GM21526 (cell line): ENCODE measurements around the gene TRAK2.
A peak's percentile ranks its signal among the peaks of the same experiment; 100 is the strongest.
"Not testable (repeated sequence)": the region's sequence is repeated elsewhere in the genome, so short reads cannot be mapped to it uniquely, and the experiment has no call there.

ENCODE experiments used
- ATAC-seq: cut with Tn5 transposase; IDR thresholded peaks from one replicate; pipeline ENCODE4 v1.9.1; 2021; ENCODE audit warnings: moderate library complexity; ENCODE audit not compliant: unreplicated experiment, low FRiP score

Gene TRAK2

DNA sequence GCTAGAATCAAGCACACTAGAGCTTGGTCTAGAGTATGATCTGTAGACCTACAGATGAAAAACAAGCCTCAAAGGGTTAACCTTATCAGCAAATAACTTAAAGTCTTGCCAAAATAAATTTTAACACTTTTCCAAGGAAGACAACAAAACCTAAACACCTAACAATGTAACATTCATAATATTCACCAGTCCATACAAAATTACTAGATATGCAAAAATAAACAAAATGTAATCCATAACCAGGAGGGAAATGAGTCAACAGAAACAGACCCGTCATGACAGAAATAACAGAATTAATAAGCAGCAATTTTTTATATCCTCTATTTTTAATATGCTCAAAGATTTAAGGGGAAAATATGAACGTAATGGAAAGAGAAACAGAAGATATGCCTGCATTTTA, 36.1 kb downstream of the TRAK2 start:
- ATAC-seq = no peak

GRCh38 chr2:201414099-201415023, 36.9 kb downstream of the TRAK2 start:
- ATAC-seq = peak; percentile 77

GRCh38 chr2:201413552-201413951, 37.7 kb downstream of the TRAK2 start:
- no peak for ATAC-seq

- ATAC-seq = no peak
Observed at GRCh38 chr2:201413143-201413542, 38.1 kb downstream of the TRAK2 start.

- ATAC-seq = no peak
Observed at GRCh38 chr2:201411421-201411820, 39.8 kb downstream of the TRAK2 start.

GRCh38 chr2:201408931-201409330, 42.3 kb downstream of the TRAK2 start:
- no peak for ATAC-seq

DNA sequence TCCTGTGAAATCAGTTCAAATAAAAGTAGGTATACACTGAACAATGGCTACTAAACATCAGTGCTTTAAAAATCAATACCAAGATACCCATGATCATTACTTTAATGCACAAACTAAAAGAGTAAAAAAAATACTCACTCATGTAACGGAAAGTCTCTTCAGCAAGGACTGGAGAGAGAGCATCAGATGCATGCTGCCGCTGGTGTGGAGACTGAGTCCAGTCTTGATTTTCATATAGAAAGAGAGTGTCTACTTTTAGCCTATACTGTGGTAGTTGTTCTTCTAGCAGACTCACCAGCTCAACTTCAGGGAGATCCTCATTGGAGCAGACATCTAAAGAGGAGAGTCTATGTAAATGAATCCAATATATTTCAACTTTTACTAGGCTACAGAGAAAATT, 44.0 kb downstream of the TRAK2 start:
- ATAC-seq = no peak

DNA sequence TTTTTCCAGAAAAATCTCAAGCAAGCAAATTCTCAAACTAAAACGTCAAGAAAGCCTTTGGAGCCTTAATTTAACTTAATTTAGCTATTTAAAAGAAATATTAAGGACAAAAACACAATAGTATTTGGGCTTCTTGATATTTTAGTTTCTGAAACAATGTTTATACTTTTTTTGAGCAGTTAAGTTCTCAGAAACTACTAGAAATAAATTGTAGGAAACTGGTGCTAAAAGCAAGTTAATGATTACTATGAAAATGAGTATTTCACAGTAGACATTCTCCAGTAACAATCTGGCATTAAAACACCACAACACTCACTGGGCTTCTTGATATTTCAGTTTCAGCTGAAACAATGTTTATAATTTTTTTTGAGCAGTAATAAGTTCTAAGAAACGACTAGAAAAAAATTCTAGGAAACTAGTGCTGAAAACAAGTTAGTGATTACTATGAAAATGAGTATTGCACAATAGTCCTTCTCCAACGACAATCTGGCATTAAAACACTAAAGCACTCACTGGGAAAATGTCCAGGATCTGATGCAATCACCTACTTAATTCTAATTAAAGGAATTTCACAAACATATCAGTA, 45.1 kb downstream of the TRAK2 start:
- ATAC-seq = no peak

DNA sequence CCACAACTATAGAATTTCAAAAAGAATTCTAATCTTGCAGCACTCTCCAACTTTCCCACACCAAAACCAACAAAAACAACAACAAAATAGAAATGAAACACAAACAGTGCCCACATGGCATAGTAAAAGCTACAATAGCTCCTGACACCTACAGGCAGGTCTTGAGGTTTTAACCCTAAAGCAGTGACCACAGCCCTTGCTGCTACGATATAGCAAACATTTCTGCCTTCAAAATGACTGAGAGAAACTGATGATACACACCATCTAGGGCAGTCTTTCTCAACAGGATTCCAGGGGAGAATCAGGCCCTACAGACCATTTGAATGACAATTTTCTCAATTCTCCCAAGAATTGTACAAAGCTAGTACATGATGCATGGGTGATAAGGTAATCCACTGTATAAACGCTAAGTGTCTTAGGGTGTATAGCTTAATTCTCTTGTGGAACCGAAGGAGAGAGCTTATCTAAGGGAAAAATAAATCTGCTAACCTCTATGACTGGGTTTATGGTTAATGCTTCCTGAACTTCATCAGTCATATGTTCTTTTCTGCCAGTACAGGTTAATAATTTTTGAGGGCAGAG, 46.5 kb downstream of the TRAK2 start:
- no peak for ATAC-seq

DNA sequence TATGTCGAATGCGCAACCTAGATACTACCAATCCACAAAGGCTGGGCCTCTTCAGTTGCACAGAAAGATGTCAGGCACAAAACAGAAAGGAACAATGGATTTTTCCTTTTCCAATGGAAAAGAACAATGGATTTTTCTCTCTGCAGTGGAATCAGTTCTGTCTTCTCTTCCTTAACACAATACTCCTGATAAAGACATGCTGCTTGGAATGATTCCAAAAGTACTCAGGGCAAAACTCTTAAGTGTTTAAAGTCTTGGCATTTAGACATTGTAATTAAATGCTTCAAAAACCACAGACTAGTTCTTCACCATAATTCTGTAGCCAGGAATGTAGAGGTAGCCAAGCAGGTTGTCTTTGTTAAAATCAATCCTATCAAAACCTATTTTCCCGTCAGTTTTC, 47.4 kb downstream of the TRAK2 start:
- ATAC-seq = no peak

- ATAC-seq = no peak
Observed at GRCh38 chr2:201402651-201403562, 48.4 kb downstream of the TRAK2 start.

GRCh38 chr2:201401815-201402214, 49.4 kb downstream of the TRAK2 start:
- no peak for ATAC-seq

DNA sequence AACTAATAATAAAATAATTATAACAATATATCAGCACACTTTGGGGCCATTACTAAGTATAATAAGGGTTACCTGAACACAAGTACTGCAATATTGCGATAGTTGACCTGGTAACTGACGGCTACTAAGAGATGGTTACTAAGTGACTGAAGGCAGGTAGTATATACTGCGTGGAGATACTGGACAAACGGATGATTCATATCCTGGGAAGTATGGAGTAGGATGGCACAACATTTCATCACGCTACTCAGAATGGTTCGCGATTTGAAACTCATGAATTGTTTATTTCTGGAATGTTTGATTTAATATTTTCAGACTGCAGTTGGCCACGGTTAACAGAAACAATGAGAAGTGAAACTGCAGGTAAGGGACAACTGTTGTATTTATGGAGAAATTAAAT, 54.7 kb downstream of the TRAK2 start:
- ATAC-seq = no peak

DNA sequence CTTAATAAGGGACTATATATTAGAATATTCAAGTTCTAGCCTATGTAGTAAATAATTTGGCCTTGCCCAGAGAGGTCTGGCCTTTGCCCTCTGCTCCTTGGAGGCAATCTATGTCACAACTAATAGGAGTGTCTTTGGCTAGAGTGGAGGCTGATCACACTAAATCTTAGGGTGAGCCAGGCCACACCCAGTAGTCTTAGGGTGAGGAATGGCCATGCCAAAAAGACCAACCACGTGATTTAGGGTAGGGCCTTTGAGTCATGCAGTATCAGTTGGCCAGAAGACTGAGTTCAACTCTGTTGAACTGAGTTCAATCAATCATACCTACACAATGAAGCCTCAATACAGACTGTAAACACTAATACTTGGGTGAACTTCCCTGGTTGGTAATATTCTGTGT, 68.1 kb downstream of the TRAK2 start:
- ATAC-seq = no peak

GRCh38 chr2:201378496-201379397, 72.5 kb downstream of the TRAK2 start:
- no peak for ATAC-seq

DNA sequence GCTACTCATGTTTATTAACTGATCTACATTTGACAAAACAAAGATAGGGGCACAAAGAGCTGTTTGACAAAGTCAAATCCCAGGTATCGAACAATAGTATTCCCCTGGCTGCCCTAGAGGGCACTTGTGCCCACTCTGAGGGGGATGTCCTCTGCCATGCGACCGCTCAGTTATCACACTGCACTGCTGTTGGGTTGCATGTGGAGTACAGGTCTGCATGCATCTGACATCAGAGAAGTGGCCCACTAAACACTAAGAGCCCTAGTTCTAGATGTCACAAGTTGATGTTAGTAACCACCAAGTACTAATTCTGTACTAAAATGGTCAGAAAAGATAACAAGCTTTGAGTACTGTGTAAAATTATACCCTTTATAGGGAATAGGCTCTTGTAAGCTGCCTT, 74.0 kb downstream of the TRAK2 start:
- no peak for ATAC-seq

- ATAC-seq = no peak
Observed at GRCh38 chr2:201369775-201370174, 81.5 kb downstream of the TRAK2 start.

DNA sequence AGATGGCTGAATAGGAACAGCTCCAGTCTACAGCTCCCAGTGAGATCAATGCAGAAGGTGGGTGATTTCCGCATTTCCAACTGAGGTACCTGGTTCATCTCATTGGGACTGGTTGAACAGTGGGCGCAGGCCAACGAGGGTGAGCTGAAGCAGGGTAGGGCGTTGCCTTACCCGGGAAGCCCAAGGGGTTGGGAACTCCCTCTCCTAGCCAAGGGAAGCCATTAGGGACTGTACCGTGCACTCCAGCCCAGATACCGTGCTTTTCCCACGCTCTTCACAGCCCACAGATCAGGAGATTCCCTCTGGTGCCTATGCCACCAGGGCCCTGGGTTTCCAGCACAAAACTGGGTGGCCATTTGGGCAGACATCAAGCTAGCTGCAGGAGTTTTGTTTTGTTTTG, 81.9 kb downstream of the TRAK2 start:
- not testable (repeated sequence) for ATAC-seq

- no peak for ATAC-seq
Observed at GRCh38 chr2:201366146-201366545, 85.1 kb downstream of the TRAK2 start.
